Activated CD4-positive, alpha-beta T cell treated with anti-CD3 and anti-CD28 coated beads for 36 hours (primary cell): ENCODE data around the gene ADGRG3. TPM values are rescaled to one million over a fixed set of nuclear protein-coding genes. Genes with fewer than 3 reads are reported as not detected.

ENCODE experiments used
- ATAC-seq: fragments of 200-7000 bp; cut with Tn5 transposase; one replicate; pipeline ENCODE4 v1.10.0; 2021; ENCODE audit warnings: mild to moderate bottlenecking, moderate library complexity
- CTCF ChIA-PET: fragments of 350-600 bp; sonication (Branson Sonifier 250); formaldehyde crosslinking; loops from one replicate; lab custom pipeline; 2021; ENCODE audit warnings: antibody characterized with exemption; lab: Charles Lee
- POLR2A ChIA-PET: fragments of 350-600 bp; sonication (Branson Sonifier 250); formaldehyde crosslinking; loops from one replicate; lab custom pipeline; 2021; ENCODE audit warnings: antibody characterized with exemption, inconsistent platforms; lab: Charles Lee
- DNase-seq: peaks from one replicate; pipeline ENCODE4 v3.0.0-alpha.2; 2020
- H3K27ac Mint-ChIP-seq: one replicate; pipeline ENCODE4 v1.8.0; 2021; ENCODE audit warnings: mixed read lengths
- H3K27me3 Mint-ChIP-seq: one replicate; pipeline ENCODE4 v1.8.0; 2021; ENCODE audit warnings: mixed read lengths
- H3K36me3 Mint-ChIP-seq: one replicate; pipeline ENCODE4 v1.8.0; 2021; ENCODE audit warnings: low read depth, mixed read lengths
- H3K4me1 Mint-ChIP-seq: one replicate; pipeline ENCODE4 v1.8.0; 2021; ENCODE audit warnings: mixed read lengths
- H3K4me3 Mint-ChIP-seq: one replicate; pipeline ENCODE4 v1.8.0; 2021; ENCODE audit warnings: mild to moderate bottlenecking, moderate library complexity, mixed read lengths
- H3K9me3 Mint-ChIP-seq: one replicate; pipeline ENCODE4 v1.8.0; 2021; ENCODE audit warnings: low read depth, mixed read lengths
- intact Hi-C, 2 experiments: fragments of 100-400 bp; cut with DNase I in 1 of 2; cut with micrococcal nuclease in 1 of 2; formaldehyde crosslinking; loops; one replicate each; pipeline versions ENCODE4 v1.14.2 to v1.15.1; 2022 to 2024; cut with DNase I, micrococcal nuclease
- total RNA-seq, 2 experiments: library from RNA; stranded (reverse); gene quantifications; one replicate each; pipeline ENCODE4 v1.2.3, GENCODE V29; 2021

Gene ADGRG3
- total RNA-seq, 2 experiments from 2014 or later: not detected

DNA sequence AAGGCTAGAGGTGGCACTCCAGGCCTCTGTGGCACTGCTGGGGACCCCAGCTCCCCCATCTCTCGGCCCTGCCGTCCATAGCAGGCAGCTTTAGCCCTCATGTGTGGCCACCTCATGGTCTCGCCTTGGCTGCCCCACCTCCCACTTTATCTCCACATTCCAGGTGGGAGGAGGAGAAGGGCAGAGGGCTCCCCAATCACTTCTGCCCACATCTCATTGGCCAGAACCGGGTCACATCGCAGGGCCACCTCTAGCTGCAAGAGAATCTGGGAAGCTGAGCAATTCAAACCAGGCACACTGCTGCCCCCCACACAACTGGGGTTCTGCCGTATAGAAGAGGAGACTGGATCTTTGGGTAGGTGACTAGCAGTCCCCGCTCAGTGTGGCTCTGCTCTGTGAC is 28.1 kb downstream of the ADGRG3 start:
- Mint-ChIP-seq H3K9me3 (no peaks in the 10 kb centered on the region), H3K4me3 (no peak overlapping the region), H3K4me1 (peaks cover 5% of the 10 kb centered on the region), H3K27me3 (no peaks in the 10 kb centered on the region), H3K36me3 (no peaks in the 10 kb centered on the region), H3K27ac (no peak overlapping the region)
- DNase-seq: no peak
- CTCF ChIA-PET: interaction anchor here (0.7 kb wide), 1 partner anchor 340 kb away, joined by 4 read pairs; no protein-coding TSS in a partner anchor
- POLR2A ChIA-PET: no interaction called here
- intact Hi-C loops: no loop called here
- ATAC-seq: no peak

DNA sequence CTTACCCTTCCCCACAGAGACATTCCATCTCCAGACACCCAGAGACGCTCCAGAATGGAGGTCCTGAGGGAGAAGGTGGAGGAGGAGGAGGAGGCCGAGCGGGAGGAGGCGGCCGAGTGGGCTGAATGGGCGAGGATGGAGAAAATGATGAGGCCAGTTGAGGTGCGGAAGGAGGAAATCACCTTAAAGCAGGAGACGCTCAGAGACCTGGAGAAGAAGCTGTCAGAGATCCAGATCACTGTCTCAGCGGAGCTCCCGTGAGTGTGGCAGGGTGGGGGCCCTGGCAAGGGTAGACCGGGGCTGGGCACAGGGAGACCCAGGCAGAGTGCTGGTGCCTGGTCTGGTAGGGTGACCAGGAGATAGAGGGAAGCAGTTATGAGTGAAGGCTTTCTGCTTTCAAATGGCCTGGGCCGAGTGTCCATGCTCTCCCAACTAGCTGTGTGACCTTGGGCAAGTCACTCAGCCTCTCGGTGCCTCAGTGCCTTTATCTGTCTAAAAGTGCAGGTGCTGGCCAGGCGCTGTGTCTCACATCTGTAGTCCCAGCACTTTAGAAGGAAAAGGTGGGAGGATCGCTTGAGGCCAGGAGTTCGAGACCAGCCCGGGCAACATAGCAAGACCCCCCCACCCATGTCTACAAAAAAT is 29.9 kb downstream of the ADGRG3 start:
- Mint-ChIP-seq H3K36me3 (no peaks in the 10 kb centered on the region), H3K27ac (no peak overlapping the region), H3K4me1 (peaks cover 5% of the 10 kb centered on the region), H3K9me3 (no peaks in the 10 kb centered on the region), H3K4me3 (no peak overlapping the region), H3K27me3 (no peaks in the 10 kb centered on the region)
- POLR2A ChIA-PET: no interaction called here
- DNase-seq: no peak
- intact Hi-C loops: no loop called here
- CTCF ChIA-PET: interaction anchor here (0.7 kb wide), 1 partner anchor 89 kb away, joined by 3 read pairs; no protein-coding TSS in a partner anchor
- no peak for ATAC-seq

DNA sequence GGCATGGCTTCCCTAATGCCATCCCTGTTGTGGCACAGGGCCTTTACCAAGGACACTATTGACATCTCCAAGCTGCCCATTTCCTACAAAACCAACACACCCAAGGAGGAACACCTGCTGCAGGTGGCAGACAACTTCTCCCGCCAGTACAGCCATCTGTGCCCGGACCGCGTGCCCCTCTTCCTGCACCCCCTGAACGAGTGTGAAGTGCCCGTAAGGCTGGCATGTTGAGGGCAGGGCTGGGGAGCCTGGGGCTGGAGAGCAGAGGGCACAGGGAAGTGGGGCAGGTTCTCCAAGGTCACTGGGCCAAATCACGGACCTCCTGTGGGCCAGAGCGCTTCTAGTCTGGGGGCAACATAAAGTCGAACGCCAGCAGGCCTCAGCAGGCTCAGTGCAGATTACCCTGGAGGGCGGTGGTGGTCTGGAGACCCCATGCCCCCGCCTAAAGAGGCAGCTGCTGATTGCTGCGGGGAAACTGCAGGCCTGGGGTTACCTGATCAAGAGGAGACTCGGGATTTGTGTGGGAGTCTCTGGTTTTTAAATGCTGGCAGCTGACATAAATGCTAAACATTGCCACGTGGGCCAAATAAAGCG is 30.8 kb downstream of the ADGRG3 start:
- H3K36me3 Mint-ChIP-seq: no peaks in the 10 kb centered on the region
- ChIA-PET POLR2A (no interaction called here), CTCF (interaction anchor here (0.8 kb wide), 1 partner anchor 90 kb away, joined by 4 read pairs; no protein-coding TSS in a partner anchor)
- H3K4me3 Mint-ChIP-seq: no peak overlapping the region
- no peaks in the 10 kb centered on the region for H3K9me3 Mint-ChIP-seq
- intact Hi-C loops: no loop called here
- H3K27me3 Mint-ChIP-seq: no peaks in the 10 kb centered on the region
- DNase-seq: no peak
- no peak for ATAC-seq
- H3K27ac Mint-ChIP-seq: no peak overlapping the region
- H3K4me1 Mint-ChIP-seq: peaks cover 5% of the 10 kb centered on the region

DNA sequence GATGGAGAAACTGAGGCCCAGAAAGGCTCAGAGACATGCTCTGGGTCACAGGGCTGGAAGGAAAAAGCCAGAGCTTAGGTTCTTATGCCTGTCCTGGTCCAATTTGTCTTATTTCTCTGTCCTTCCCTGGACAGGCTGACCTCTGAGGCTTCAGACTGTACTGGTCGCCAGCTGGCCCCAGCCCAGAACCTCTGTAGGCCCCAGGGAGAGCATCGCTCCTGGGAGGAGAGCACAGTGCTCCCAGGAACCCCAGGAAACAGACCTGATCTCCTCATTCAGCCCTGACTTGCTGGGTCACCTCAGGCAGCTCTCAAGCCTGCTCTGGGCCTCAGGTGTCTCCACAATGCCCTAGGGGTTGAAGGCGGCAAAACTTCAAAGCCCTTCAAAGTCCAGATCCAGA is 31.4 kb downstream of the ADGRG3 start:
- no peaks in the 10 kb centered on the region for H3K9me3 Mint-ChIP-seq
- H3K27ac Mint-ChIP-seq: no peak overlapping the region
- ChIA-PET CTCF (interaction anchor here (0.8 kb wide), 1 partner anchor 90 kb away, joined by 4 read pairs; no protein-coding TSS in a partner anchor), POLR2A (no interaction called here)
- H3K36me3 Mint-ChIP-seq: no peaks in the 10 kb centered on the region
- DNase-seq (no peak), ATAC-seq (no peak)
- H3K27me3 Mint-ChIP-seq: no peaks in the 10 kb centered on the region
- no peak overlapping the region for H3K4me3 Mint-ChIP-seq
- intact Hi-C loops: no loop called here
- peaks cover 5% of the 10 kb centered on the region for H3K4me1 Mint-ChIP-seq

DNA sequence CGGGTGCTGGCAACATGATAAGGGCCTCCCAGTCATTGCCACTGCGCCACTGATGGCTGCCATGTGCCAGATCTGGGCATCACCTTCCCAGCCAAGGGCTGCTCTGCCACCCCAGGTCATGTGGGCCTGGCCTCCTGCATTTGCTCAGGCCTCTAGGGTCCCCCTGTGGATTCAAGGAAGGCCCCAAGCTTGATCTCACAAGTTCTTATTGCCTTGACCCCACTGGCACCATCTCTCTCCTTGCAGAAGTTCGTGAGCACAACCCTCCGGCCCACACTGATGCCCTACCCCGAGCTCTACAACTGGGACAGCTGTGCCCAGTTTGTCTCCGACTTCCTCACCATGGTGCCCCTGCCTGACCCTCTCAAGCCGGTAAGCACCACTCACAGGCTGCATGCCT is 31.8 kb downstream of the ADGRG3 start:
- no peak for ATAC-seq
- intact Hi-C loops: no loop called here
- DNase-seq: no peak
- Mint-ChIP-seq H3K4me1 (peaks cover 2% of the 10 kb centered on the region), H3K27me3 (no peaks in the 10 kb centered on the region), H3K9me3 (no peaks in the 10 kb centered on the region), H3K4me3 (no peak overlapping the region), H3K36me3 (no peaks in the 10 kb centered on the region), H3K27ac (no peak overlapping the region)
- ChIA-PET CTCF (interaction anchor here (0.6 kb wide), 1 partner anchor 14 kb away, joined by 3 read pairs; no protein-coding TSS in a partner anchor), POLR2A (no interaction called here)

DNA sequence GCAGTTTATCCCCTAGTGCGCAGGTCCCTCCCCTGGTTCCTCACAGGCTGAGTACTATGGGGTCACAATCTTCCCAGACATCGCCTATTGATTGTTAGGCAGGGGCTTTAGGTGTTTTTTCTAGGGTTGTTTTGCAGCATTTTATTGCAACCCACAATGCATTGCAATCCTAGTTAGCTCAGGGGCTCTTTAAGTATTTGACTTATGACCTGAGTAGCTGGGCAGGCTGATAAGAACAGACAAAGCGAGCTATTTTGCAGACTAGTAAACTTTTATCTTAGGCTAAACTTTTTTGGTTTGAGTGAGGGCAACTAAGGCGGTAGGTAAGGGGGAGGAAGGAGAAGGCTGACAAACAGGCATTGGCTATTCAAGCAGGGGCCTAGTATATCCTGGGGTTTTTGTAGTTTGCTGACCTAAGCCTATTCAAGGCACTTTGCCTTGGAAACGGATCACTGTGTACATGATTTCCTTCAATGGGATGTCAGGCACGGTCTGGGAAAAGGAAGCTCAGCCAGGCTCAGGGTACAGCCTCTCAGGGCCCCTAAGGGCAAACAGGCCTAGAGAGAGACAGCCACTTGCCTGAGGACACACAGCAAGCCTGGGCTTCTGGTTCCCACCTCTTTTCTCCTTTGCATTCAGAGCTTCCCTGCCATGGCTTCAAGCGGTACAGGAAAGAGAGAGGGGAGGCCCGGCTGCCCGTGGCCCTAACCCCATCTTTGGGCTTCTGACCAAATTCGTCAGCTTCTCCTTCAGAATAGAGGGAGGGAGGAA is 32.9 kb downstream of the ADGRG3 start:
- intact Hi-C loops: no loop called here
- Mint-ChIP-seq H3K36me3 (no peaks in the 10 kb centered on the region), H3K27me3 (no peaks in the 10 kb centered on the region), H3K4me3 (no peak overlapping the region), H3K4me1 (no peaks in the 10 kb centered on the region), H3K27ac (no peak overlapping the region), H3K9me3 (no peaks in the 10 kb centered on the region)
- no peak for ATAC-seq
- DNase-seq: no peak
- CTCF ChIA-PET: interaction anchor here (0.6 kb wide), 2 partner anchors 13 to 122 kb away, joined by 3 read pairs; no protein-coding TSS in a partner anchor
- POLR2A ChIA-PET: no interaction called here

DNA sequence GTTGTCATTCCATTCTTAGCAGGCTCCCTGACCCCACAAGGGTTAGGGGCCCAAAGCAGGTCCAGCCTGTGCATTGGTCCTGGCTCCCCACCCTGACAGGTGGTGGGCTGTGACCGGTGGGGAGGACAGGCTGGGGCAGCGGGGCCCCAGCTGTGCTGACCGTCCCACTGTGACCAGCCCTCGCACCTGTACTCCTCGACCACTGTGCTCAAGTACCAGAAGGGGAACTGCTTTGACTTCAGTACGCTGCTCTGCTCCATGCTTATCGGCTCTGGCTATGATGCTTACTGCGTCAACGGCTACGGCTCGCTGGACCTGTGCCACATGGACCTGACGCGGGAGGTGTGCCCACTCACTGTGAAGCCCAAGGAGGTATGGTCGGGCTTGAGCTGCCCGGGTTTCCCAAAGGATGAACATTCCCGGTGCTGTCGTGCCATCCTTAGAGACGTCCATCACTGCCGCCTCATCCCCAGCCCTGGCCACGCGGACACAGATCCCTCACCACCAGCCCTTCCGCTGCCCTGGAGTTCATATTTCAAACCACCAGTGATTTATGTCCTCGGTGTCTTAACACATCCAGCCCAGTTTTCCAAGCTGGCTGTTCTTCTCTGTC is 33.8 kb downstream of the ADGRG3 start:
- ChIA-PET CTCF (no interaction called here), POLR2A (no interaction called here)
- H3K36me3 Mint-ChIP-seq: no peaks in the 10 kb centered on the region
- intact Hi-C loops: no loop called here
- no peak overlapping the region for H3K27ac Mint-ChIP-seq
- H3K27me3 Mint-ChIP-seq: no peaks in the 10 kb centered on the region
- no peaks in the 10 kb centered on the region for H3K9me3 Mint-ChIP-seq
- ATAC-seq (no peak), DNase-seq (no peak)
- no peaks in the 10 kb centered on the region for H3K4me1 Mint-ChIP-seq
- no peak overlapping the region for H3K4me3 Mint-ChIP-seq

DNA sequence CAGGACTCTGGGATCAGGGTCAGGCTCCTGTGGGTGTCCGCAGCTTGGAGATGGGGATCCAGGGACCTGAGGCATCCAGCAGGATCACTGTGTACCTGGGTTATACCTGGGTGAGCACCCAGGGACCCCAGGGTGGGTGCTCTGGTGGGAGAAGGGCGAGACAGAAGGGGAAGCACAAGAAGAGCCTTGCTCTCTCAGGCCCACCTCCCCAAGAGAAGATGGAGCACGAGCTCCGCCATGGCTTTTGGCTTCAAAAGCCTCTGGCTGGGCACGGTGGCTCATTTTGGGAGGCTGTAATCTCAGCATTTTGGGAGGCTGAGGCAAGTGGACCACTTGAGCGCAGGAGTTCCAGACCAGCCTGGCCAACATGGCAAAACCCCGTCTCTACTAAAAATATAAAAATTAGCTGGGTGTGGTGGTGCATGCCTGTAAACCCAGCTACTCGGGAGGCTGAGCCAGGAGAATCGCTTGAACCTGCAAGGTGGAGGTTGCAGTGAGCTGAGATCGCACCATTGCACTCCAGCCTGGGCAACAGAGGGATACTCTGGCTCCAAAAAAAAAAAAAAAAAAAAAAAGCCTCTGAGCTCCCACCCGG is 35.4 kb downstream of the ADGRG3 start:
- ChIA-PET CTCF (interaction anchor here (1.0 kb wide), 1 partner anchor 97 kb away, joined by 3 read pairs; no protein-coding TSS in a partner anchor), POLR2A (no interaction called here)
- no peak overlapping the region for H3K4me3 Mint-ChIP-seq
- no peaks in the 10 kb centered on the region for H3K36me3 Mint-ChIP-seq
- intact Hi-C loops: no loop called here
- H3K9me3 Mint-ChIP-seq: no peaks in the 10 kb centered on the region
- H3K27me3 Mint-ChIP-seq: peaks cover 3% of the 10 kb centered on the region
- DNase-seq: no peak
- ATAC-seq: no peak
- peaks cover 4% of the 10 kb centered on the region for H3K4me1 Mint-ChIP-seq
- H3K27ac Mint-ChIP-seq: no peak overlapping the region

DNA sequence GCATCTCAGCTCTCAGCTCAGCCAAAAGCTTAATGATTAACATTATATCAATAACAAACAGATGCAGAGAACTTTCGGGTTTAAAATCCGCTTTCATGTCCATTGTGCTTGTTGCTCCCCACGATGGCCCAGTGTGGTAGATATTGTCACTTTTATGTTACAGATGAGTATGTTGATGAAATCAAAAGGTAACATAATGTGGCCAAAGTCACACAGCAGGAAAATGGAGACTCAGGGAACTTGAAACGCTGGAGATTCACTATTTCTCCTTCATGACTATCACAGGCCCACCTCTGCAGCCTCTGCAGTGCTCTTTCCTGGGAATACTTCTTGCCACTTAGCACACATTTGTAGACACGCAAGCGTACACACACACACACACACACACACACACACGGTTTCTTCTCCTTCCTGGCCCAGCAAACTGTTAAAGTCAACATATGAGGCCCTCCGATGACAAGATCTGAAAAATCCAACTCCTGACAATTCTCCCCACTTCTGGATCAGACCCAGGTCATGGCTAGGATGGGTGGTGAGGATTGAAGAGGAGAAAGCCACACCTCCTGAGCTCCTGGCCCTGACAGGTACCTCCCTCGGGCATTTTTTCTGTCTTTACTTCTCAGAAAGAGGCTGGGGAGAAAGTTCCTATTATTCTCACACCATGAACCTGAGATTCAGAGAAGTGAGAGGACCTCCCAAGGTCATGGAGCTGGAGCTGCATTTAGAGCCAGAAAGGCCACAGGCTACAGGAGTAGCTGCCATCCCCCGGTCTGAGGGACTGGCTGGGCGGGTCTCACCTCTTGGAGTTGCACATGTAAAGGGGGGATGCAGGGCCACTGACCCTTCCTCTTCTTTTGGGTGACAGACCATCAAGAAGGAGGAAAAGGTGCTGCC is 36.2 kb downstream of the ADGRG3 start:
- Mint-ChIP-seq H3K9me3 (no peaks in the 10 kb centered on the region), H3K4me3 (no peak overlapping the region), H3K36me3 (no peaks in the 10 kb centered on the region), H3K27ac (no peak overlapping the region), H3K27me3 (peaks cover 3% of the 10 kb centered on the region), H3K4me1 (peaks cover 4% of the 10 kb centered on the region)
- no peak for ATAC-seq
- no peak for DNase-seq
- POLR2A ChIA-PET: interaction anchor here (1.0 kb wide), 1 partner anchor 94 kb away, joined by 3 read pairs; no protein-coding TSS in a partner anchor
- CTCF ChIA-PET: interaction anchor here (1.0 kb wide), 1 partner anchor 96 kb away, joined by 3 read pairs; no protein-coding TSS in a partner anchor
- intact Hi-C loops: no loop called here
